Stimulated activated CD4-positive, alpha-beta T cell treated with anti-CD3 and anti-CD28 coated beads, TNF-alpha, amount 100 ng/mL, for 48 hours (primary cell): ENCODE measurements around the gene DOK6.

Experiments used
- DNase-seq, 3 donors: peaks; one replicate each; pipeline ENCODE4 v3.0.0-alpha.2; 2020; ENCODE audit warnings: low read depth in 3 of 3

Gene DOK6

GRCh38 chr18:69539404-69539803 is 138.7 kb downstream of the DOK6 start:
- no peak for DNase-seq

DNA sequence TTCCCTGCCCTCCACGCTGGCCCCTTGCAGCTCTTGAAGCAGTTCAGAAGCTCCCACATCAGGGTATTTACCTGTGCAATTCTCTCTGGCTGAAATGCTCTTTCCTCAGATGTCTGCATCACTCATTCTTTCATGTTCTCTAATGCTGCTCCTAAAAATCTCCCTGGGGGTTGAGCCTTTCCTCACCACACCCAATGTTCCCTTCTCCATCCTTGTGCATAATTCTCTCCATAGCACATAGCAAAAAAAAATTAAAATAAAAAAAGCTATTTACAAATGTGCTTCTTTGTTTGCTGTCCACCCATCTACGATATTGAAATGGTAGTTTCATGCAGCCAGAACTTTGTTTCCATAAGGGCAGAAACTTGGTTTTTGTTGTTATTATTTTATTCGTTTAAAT is 155.5 kb downstream of the DOK6 start:
- DNase-seq = no peak

DNA sequence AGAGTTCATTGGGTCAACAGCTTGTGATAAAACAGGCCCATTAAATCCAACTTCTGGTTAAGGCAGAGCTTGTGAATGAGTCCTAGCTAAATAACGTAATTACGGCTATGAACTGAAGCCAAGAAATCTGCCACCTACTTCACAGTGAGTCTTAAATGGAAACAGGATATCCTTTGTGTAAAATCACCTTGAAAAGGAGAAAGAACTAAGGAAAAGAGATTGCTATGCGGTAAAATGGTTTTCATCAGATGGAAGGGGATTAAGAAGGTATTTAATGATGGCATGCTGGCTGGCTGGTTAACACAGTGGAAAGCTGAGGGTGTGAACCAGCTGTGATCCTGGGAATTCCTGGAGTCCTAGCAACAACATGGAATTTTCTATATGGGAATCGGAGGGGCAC is 156.6 kb downstream of the DOK6 start:
- DNase-seq = no peak

- DNase-seq = no peak
Observed at GRCh38 chr18:69558052-69558451, 157.4 kb downstream of the DOK6 start.

DNA sequence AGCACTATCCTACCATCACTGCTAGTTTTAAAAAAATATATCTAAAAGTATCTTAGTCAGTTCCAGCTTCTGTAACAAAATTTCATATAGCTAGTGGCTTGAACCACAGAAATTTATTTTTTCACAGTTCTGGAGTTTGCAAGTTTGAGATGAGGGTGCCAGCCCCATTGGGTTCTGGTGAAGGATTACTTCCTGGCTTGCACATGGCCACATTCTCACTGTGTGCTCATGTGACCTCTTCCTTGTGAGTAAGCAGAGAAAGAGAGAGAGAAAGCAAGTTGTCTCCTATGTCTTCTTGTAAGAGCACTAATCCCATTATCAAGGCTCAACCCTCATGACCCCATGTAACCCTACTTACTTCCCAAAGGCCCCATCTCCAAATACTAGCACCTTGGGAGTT is 158.9 kb downstream of the DOK6 start:
- DNase-seq = no peak

DNA sequence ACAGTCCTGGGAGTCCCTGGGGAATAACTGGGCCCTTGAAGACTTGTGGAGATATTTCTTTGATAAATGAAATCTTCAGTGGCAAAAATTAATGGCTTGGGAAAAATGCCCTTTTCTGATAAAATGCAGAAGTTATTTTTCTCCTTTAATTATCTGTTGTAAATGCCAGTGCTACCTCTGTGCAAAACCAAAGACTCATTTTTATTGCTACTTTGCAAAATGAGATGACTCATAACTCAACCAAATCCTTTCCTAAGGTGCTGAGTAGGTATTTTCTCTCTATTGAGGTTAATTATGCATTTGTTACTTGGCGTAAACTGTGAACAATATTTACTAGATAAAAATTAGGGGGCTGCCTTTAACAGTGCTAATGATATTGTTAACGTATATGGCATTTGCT is 163.9 kb downstream of the DOK6 start:
- DNase-seq = no peak

DNA sequence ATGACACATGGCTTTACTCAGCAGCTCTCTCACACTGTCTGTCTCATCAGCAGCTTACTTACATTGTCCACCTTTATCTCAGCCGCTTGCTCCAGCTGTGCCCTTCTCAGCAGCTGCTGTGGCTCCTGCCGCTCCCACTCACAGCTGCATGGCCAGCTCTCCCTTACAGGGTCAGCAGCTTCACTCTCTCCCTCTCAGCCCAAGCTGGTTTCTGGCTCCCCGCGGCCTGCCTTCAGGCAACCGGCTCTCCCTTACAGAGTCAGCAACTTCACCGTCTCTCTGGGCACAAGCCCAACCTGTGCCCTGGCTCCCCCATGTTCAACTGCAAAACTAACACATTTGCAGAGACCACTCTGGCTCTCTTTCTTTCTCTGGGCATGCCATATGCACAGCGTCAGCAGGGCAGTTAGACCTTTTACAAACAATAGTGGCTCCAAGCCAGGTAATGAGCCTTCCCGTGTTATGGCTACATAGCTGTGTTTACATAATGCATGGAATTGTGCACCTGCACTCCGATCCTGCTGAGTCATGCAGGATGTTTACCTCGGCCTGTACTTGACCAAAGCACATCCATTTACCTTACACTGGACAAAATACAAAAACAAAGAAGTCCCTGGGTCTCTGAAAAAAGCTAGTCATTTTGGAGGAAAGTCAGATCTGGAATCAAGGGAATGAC is 167.3 kb downstream of the DOK6 start:
- DNase-seq = no peak

GRCh38 chr18:69569133-69569532 is 168.4 kb downstream of the DOK6 start:
- no peak for DNase-seq

DNA sequence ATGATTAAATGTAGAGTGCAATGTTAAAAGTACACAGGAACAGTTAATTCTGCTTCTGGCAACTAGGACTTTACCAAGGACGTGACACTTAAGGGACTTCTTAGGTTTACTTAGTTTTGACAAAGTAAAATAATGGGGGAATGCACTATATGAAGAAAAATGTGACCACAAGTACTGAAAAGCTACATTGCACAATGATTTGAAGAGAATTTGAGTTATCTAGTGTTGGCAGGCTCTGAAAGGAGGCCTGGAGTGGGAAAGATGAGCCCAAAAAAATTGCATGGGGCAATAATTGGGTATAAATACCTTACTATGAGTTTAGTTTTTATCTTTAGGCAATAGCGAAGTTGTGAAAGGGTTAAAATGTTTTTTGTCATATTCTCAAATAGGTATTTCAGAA is 173.7 kb downstream of the DOK6 start:
- no peak for DNase-seq

GRCh38 chr18:69580107-69580506 is 179.4 kb downstream of the DOK6 start:
- no peak for DNase-seq

DNA sequence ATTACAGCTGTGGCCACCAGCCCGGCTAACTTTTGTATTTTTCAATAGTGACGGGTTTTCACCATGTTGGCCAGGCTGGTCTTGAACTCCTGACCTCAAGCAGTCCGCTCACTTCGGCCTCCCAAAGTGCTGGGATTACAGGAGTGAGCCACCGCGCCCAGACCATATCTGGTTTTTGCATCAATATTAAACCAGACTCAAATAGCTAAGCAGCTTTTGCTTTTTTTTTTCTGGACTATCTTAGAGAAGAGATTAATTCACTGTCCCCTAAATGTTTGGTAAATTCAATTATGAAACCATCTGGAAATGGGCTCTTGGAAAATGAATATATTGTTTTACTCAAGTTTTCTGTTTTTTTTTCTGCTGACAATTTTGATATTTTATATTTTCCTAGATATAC is 183.7 kb downstream of the DOK6 start:
- no peak for DNase-seq

DNA sequence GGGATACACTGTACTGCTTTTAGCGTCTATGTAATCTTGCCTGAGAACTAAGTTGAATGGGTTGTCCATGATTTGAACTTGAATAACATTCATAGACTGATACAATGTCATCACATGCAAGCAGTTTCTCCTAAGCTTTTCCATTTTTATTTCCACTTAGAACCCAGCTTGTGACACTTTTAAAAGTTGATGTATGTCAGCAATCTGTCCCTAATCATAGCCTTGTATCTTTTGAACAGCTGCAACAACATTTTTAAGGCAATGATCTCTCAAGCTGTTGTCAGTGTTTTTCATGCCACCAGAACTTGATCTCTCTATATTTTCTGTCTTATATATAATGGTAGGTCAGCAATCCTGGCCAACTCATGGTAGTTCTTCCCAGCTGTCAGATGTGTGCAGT is 185.0 kb downstream of the DOK6 start:
- no peak for DNase-seq

DNA sequence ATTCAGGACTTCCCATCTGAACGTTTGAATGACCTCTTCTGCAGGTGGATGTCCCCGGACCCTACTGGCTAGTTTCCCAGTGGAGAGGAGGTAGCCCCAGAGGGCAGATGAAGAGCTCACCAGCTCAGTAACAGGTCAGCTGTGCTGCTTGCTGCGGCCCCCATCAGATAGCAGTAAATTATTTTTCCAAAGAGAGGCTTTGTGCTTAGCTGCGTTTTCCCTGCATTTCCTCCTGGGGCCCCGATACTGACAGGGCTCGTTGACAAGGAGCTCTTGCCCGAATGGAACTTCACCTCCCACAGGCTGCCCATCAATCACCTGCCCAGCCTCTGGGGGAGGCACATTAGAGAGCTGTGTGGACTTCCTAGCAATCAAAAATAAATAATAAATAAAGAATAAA is 185.8 kb downstream of the DOK6 start:
- DNase-seq = no peak

DNA sequence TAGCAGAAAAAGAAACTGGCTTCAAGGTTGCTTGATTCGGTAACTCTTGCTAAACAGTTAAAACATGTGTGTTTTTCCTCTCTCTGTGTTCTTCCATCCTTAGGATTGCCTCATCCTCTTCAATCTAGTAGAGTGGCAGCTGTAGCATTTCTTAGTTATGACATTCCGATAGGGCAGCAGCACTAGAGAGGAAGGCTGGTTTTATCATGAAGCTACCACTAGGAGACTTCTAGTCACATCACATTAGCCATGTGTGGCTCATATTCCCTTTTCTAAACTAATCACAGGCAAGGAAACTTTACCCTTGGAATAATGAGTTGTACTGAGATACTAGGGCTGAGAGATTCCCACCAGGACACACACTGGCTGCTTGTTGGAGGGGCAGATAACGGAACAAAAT is 187.6 kb downstream of the DOK6 start:
- DNase-seq = no peak

DNA sequence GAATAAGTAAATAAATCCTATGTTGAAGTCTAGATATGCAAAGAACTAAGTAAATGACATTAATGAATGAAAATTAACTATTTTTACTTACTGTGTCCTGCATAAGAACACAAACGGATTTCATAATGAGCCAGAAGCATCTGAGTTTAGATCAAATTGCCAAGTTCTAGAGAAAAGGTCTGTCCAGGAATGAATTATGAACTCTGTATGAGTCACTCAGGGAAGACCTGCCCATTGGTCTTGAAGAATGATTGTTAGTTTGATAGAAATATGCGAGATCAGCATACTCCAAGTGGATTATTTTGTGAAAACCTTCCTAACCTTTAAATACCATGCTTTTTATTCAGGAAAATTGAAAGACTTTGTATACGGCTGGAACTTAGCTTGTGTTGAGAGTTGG is 189.5 kb downstream of the DOK6 start:
- DNase-seq = no peak

- DNase-seq = no peak
Observed at GRCh38 chr18:69596345-69596744, 195.7 kb downstream of the DOK6 start.

- no peak for DNase-seq
Observed at GRCh38 chr18:69597561-69597960, 196.9 kb downstream of the DOK6 start.

- DNase-seq = no peak
Observed at GRCh38 chr18:69599377-69599776, 198.7 kb downstream of the DOK6 start.

GRCh38 chr18:69612242-69612641 is 211.6 kb downstream of the DOK6 start:
- no peak for DNase-seq

- DNase-seq = no peak
Observed at GRCh38 chr18:69616114-69616513, 215.4 kb downstream of the DOK6 start.

GRCh38 chr18:69617408-69617807 is 216.7 kb downstream of the DOK6 start:
- DNase-seq = no peak

DNA sequence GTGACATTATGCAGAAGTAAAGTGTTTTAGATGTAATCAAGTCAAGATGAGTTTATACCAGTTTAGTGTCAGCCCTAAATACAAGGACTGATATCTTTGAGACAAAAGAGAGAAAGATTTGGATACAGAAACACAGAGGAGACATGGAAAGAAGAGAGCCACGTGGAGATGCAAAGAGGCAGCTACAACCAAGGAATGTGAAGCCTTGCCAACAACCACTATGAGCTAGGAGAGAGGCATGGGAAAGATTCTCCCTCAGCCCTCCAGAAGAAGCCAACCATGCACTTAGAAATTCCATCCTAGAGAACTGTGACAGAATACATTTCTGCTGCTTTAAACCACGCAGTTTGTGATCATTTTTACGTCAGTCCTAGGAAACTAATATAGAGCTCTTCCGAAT is 217.2 kb downstream of the DOK6 start:
- DNase-seq = no peak

DNA sequence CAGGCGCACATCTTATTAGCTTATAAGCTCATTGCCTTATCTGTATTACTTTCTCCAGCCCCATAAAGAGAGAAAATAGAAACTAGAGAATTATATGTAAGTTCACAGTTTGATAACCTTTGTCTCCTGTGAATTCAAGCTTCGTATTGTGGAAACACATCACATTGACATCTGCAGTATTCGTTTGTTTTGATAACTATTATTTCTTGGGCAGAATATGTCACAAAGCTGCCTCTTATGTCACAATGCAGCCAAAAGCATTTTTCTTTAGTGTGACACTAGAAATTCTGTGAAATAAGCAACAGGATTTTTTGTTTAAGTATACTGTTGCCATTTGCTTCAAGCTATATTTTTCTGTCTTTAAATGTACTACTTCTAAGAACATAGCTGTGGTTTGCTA is 221.5 kb downstream of the DOK6 start:
- DNase-seq = no peak

DNA sequence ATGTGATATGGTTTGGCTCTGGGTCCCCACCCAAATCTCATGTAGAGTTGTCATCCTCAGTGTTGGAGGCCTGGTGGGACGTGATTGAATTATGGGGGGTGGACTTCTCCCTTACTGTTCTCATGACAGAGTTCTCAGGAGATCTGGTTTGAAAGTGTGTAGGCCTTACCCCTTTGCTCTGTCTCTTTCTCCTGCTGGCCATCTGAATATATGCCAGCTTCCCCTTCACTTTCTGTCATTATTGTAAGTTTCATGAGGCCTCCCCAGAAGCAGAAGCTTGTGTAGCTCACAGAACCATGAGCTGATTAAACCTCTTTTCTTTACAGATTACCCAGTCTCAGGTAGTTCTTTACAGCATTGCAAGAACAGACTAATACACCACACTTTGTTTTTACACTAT is 222.3 kb downstream of the DOK6 start:
- no peak for DNase-seq
